Amniotic epithelial cell (primary cell): ENCODE data around the gene CHST5.
"Not testable (repeated sequence)": the region's sequence is repeated elsewhere in the genome, so short reads cannot be mapped to it uniquely, and the experiment has no call there.

ENCODE experiments used
- DNase-seq: peaks from one replicate; pipeline ENCODE4 v3.0.0-alpha.2; 2010; ENCODE audit warnings: low read depth

The CHST5 gene

DNA sequence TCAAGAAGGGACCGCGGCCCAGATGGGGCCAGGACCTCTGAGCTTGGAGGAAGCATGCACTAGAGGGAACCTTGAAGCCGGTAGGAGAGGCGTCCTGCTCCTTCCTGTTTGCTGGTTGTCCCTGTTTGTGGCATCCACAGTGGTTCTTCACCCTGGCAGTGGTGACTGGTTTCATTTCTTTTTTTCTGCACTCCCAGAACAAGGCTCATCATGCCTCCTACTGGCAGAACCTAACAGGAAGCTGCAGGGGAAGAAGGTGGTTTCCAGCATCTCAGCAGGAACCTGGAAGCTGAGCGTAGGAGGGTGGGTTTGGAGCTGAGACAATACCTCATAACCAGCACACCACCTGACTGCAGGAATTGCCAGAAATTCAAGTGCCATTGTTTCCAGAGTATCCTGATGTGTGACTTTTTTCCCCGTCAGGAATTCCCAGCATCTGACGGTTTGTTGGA lies 14.3 kb upstream of the CHST5 start:
- DNase-seq, result peak; percentile 46

DNA sequence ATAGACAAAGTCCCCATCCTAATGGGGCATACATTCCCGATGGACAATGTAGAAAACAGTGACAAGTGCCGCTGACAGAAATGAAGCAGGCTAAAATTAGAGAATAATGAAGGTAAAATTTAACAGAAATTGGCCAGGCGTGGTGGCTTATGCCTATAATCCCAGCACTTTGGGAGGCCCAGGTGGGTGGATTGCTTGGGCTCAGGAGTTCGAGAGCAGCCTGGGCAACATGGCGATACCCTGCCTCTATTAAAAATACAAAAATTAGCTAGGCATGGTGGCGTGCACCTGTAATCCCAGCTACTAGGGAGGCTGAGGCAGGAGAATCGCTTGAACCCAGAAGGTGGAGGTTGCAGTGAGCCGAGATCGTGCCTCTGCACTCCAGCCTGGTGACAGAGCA lies 12.5 kb upstream of the CHST5 start:
- DNase-seq, result not testable (repeated sequence)

DNA sequence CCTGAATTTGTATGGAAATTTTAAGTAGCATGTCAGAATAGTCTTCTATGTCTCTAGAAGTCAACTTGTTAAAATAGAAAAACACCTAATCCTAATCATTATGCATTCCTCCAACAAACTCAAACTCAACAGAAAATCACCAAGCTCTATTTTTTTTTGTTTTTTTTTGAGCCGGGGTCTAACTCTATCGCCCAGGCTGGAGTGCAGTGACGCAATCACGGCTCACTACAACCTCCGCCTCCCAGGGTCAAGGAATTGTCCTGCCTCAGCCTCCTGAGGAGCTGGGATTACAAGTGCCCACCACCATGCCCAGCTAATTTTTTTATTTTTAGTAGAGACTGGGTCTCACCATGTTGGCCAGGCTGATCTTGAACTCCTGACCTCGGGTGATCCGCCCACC lies 10.4 kb upstream of the CHST5 start:
- DNase-seq, result no peak

DNA sequence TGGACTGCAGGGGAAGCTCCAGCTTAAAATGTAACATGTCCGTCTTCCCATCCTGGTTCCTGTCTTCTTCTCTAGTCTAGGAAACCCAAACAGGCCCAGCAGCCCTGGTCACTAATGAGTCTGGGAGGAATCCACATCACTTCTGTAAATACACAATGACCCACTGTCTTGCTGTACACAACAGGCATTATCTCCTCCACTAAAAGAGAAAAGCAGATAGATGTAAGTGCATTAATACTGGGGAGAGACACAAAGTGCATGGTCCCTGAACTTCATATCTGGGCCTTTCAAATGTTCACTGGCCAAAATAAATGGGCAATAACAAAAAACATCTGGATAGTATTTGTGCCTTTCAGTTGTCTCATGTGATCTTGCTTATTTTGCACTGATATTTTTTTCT lies 10.0 kb upstream of the CHST5 start:
- not testable (repeated sequence) for DNase-seq

DNA sequence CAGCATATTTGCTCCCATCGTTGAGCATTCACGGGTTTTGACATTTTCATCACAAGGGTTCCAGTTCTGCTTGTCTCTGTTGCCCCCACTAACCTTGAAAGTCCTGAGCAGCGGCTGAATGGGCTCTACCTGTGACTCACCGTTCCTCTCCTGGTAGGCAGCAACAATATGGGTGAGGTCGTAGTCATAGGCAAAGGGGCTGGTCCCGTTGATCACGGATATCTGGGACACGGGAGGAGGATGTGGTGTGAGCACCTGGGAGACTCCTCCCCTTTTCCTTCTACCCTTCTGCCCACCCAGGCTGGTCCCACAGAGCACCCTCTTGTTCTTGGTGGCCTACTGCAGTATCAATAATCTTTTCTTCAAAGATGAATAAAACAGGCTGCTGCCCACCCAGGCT lies 6.6 kb upstream of the CHST5 start:
- DNase-seq, result not testable (repeated sequence)

DNA sequence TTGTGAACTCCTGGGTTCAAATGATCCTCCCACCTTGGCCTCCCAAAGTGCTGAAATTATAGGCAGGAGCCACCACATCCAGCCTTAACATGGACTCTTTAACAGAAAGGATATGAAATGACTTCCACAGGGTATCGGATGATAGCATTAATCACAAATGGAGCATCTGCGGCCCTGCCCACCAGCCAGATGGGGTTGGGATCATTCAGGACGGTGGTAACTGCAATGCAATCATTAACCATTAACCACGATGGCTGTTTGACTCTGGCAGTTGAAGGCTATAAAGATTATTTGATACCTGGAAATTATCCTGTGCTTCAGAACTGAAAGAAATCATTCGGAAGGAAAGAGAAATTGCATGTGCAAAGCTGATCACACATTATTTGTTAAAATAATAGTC lies 5.3 kb upstream of the CHST5 start:
- no peak for DNase-seq

DNA sequence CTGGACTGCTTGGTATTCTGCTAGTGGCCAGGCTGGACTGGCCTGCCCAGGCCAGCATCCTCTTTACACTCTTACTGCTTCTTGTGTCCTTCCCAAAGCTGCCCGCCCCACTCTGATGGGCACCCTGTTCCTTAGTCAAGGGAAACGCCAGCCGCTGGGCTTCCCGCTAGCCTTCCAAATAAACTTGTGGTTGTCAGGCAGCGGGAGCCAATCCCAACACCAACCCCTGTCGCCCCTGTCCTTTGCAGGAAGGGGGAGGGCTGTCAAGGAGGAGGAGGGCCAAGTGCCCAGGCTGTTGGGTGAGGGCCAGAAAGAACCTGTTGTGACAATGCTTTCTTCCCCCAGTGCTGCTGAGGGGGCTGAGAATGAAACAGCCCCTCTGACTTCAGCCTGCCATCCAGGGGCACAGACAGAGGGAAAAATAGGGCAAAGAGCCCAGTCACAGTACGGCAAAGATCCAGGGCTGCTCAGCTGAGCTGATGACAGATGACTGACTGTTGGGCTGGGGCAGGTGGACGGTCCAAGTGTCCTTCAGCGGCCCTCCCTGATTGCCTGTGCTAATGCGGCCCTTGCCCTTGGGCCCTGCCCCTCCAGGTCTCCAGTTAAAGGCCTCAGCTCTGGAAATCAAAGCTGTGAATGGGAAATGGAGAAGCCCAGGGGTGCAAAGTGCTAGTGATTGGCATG lies 3.1 kb upstream of the CHST5 start:
- not testable (repeated sequence) for DNase-seq

DNA sequence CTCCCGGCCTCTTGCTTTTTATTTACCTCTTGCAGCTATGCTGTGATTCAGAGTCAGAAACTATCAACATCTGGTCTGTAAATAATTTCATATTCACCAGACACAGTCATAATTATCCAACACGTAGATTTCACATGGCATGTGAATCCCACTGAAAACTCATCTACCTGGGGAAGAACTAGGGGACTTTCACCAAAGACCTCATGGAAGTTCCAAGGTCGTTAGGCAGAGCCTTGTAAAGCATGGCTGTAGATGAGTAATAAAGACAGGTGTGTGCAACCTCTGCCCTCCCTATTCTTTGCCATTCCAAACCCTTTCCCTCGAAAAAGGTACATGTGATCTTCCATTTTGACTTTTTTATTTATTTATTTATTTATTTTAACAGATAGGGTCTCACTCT lies 1.9 kb upstream of the CHST5 start:
- DNase-seq, result no peak

DNA sequence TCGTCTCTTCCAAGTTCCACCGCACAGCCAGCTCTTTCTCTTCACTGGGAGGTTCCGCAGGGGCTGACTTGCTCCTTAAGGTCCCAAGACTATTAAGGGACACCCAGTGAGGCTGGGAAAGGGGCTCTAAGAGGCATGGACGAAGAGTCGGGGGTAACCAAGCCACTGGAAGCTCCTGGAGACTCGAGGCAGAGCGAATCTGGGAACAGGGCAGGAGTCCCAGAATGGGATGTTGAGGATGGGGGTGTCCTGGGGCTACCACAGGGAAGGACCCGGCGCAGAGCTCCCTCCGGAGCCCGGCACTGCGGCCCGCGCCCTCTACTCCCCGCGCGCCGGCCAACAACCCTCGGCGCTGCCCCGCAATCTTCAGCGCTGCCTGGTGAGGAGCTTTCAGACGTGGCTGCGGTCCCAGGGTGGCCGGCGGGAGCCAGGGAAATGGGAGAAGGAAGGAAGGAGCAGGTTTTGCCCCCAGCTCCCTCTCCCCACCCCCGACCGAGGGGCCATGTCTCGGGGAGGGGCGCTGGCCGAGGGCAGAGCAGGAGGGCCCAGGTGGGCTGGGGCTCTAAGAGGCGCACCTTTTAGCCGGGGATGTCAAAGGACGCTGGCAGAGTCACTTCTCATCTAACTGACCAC lies 581 bp downstream of the CHST5 start:
- no peak for DNase-seq

DNA sequence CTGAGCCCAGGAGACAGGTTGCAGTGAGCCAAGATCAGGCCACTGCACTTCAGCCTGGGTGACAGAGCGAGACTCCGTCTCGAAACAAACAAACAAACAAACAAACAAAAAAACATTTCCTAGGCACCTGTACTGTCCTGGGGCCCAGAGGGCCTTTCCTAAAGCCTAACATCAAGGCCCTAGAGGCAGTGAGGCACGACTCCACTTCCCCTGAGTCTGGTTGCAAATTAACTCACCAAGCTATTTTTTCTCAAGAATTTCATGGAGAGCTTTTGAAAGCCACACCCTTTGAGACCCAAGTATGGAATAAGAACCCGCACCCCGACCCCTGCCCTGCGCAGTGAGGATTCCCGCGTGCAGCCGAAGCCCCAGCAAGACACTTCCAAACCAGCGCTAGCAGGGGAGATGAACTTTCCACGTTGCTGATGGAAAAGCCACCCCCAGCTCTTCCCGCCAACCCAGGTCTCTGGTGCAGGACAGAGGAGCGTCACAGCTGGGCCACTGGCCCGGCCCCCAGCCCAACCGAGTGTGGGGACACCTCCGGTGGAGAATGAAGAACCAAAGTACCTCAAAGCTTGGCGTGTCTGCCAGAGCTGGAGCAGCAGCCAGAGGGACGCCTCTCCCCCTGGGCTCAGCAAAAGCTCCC lies 1.2 kb downstream of the CHST5 start:
- no peak for DNase-seq

DNA sequence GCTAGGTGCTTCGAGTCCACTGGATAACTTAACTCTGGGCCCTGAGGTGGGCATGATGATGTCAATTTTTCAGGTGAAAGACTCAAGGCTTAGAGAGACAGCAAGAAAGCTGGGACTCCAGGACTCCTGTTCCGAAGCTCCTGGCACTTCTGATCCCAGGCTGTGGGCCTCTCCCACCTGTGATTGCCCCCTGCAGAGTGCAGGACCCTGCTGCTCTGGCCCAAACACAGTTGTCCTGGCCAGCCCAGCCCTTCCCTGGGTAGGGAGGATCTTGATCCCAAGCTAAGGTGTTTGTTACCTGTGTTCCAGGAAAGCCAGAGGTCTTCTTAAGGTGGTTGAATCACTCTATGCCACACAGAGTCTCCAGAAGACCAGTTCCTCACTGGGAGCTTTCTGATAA lies 3.1 kb downstream of the CHST5 start:
- no peak for DNase-seq

DNA sequence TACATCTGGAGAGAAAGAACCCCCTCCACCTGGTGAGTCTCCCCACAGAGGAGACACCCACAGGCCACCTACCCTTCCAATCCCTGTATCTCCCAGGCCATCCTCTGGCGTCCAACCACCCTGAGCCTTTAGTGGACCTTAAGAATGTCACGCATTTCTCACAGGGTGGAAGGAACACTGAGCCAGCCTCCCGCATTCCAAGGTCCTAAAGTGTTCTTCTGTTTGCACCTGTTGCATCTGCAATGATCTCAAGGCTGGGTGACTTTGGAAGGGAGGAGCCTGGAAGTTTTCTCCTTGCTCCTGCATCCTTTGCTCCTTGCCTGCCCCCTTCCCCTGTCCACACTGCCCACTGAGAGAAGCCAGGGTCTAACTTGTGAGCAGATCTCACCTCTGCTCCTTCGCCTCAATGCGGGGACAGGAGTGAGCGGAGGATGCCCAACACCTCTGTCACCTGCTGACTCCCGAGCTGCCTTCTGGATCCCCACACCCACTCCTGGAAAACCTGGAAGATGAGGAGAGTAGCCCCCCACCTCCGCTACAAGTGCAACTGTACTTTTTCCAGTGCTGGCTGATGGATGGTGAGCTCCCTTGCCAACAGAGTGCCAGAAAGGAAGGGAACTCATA lies 3.7 kb downstream of the CHST5 start:
- DNase-seq, result no peak

DNA sequence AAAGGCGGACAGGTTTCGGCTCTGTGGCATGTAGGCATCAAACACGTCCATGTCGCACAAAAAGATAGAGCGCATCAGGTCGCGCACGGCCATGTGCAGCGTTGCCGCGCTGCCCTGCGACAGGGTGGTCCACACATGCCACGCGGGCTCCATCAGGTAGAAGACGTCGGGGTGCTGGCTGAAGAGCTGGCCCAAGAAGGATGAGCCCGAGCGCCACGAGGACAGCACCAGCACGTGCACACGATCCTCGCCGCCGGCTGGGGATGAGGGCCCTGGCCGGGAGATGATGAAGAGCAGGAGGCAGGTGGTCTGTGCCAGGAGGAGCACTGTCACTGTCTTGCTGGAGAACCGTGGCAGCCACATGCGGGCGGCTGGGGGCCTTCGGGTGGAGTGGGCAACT lies 5.9 kb downstream of the CHST5 start:
- DNase-seq, result no peak

DNA sequence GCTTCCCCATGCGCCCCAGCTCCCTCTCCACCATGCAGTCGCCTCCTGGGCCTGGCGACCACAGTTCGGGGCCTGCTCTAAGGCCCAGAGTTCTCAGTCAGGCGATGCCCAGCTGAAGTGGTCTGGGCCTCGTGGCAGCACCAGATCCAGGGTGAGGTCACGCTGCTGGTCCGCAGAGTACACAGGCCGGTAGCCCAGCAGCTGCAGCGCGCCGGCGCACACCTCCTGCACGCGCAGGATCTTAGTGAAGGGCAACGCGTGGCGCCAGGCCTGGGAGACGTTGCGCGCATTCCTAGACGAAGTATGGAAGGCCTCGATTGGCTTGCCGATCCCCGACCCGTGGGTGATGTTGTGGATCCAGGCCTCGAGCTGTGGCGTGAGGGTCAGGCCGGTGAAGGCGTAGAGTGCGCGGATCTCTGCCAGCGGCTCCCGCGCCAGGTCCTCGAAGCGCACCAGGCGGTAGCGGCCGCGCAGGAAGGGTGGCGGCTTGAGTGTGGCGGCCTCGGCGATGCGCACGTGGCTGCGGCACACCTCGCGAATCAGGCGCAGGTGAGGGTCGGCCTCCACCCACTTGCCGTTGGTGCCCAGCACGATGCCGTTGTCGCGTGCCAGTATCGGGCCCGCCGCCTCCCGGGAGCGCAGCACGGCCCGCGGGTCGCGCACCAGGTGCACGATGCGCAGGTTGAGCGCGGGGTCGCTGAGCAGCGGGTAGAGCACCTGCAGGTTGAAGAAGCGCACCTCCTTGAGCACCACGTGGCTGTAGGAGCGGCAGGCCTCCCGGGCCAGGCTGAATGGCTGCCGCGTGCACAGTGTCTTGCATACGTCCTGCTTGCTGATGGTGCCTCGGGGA lies 6.6 kb downstream of the CHST5 start:
- no peak for DNase-seq

DNA sequence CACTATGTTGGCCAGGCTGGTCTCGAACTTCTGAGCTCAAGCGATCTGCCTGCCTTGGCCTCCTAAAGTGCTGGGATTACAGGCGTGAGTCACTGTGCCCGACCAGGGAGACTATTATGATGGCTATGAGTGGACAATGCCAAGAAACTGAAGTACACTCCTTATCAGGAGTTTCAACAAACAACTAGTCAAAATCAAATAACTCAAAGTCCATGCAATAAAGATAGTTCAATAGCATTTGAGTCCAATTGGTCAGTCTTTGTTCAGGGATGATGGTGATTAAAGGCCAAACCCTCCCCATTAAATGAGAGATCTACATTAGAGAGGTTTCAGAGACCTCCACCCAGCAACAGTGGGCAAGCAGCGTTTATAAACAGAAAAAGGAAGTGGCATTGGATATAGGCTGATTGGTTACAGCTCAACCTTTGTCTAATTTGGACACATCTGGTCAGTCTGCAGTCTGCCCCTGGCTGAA lies 8.0 kb downstream of the CHST5 start:
- DNase-seq, result no peak

DNA sequence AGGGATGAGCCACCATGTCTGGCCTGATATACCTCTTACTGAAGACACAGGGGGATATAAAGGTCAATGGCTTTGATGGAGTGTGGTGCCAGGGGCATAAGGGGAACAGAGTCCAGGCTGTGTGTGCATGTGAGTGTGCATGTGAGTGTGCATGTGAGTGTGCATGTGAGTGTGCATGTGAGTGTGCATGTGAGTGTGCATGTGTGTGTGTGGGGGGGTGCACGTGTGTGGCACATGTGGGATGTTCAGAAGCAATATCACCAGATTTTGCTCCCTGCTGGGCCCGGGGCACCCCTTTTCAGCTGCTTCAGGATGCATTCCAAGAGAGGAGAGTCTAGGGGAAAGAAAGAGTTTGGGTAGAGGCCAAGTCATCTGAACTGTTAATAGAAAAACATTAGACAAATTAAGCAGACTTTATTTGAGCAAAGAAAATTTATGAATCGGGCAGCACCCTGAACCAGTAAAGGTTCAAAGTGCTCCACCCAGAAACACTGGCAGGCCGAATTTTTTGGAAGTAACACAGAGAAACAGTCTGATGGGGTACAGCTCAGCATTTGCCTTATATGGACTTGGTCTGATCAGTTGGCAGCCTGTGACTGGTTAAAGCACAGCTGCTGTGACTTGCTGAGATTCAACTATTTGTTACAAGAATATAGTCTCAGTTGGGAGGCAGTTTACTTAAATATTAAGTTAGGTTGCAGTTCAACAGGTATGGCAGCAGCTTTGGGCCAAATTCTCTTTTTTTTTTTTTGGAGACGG lies 9.7 kb downstream of the CHST5 start:
- no peak for DNase-seq

DNA sequence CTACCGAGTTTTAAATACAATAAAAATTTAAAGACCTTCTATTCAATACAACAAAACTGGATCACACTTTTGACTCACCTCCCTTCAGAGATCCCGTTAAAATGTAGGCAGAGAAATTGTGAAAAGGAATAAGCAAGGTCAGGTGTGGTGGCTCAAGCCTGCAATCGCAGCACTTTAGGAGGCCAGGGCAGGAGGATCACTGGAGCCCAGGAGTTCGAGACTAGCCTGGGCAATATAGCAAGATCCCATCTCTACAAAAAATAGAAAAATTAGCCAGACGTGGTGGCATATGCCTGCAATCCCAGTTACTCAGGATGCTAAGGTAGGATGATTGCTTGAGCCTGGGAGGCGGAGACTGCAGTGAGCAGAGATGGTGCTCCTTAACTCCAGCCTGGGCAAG lies 16.7 kb downstream of the CHST5 start:
- no peak for DNase-seq

DNA sequence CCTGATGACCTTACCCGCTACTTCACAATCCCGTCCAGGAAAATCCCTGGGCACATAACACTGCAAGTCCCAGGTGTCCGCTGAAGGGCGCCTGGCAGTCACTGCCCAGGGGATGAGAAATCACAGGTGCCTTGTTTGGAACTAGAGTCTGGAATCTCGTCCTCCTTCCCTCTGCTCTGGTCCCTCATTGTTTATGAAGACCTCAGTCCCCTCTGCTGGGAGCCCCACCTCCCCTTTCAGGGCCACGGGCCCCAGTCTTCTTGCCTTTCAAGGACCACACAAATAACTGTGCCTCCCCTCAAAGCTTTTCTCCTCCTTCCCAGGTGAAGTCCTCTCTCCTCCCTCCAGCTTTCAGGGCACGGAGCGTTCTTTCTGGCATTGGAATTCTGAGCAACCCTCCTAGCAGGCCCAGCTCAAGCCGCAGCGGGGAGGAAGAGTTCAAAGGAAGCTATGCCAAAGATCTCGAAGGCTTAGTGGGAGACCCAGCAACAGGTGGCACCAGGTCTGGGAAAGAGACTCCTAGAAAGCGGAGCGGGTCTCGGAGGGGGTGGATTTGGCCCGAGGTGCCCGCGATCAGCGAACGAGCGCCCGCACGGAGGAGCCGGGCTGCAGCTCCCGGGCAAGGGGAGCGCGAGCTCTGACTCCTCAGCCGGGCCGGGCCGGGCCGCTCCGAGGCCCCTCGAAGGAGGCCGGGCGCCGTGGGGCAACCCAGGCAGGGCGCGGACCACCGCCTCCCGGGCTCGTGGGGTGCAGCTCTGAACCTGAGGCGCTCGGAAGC lies 19.5 kb downstream of the CHST5 start:
- DNase-seq, result not testable (repeated sequence)

DNA sequence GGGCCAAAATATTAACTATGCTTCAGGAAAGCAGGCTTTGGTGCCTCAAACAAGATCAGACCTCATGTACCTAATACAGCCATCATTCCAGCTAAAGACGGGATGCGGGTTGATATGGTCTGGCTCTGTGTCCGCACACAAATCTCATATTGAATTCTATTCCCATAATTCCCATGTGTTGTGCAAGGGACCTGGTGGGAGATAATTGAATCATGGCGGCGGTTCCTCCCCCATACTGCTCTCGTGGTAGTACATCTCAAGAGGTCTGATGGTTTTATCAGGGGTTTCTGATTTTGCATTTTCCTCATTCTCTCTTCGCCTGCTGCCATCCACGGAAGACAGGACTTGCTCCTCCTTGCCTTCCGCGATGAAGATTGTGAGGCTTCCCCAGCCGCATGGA lies 21.6 kb downstream of the CHST5 start:
- no peak for DNase-seq

DNA sequence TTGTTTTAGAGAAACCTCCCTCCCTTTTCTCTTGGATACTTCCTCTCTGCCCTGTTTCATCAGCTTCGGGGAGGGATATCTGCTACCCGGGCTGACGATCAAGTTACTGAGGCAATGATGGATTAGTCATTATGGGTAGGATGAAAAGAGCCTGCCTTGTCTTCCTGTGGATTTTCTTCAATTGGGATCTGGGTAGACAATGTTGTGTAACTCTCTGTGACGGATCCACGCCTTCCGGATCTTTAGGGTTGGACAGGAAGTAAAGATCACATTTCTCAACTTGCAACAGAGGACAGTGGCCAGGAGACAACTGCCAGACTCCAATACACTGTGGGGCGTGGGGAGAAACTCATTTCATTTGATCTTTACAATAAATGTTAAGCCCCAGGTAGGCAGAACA lies 29.3 kb downstream of the CHST5 start:
- DNase-seq, result peak; percentile 55
